Measurements from ENCODE around the gene PLPPR3.

PLPPR3 gene

GRCh38 chr19:805166-805551 is 16.6 kb downstream of the PLPPR3 start:
- no peak overlapping the region for H3K27ac ChIP-seq (replicated peaks)

GRCh38 chr19:804419-805165 is 17.2 kb downstream of the PLPPR3 start:
- peak in 1 of 2 experiments; percentile 36 for DNase-seq (ENCODE audit: low read depth in 1 of 2, low spot score in 1 of 2)
- TF ChIP-seq REST (IDR thresholded peaks at IDR 0.05; ENCODE audit: insufficient replicate concordance, low read depth) = no peak
- no peak for TF ChIP-seq GABPA (IDR thresholded peaks at IDR 0.05; ENCODE audit: low read depth)
- TF ChIP-seq SPI1 (IDR thresholded peaks at IDR 0.05; ENCODE audit: borderline replicate concordance, low read depth) = no peak
- TF ChIP-seq CTCF (IDR thresholded peaks at IDR 0.05; ENCODE audit: insufficient read depth, low read length) = no peak
- TF ChIP-seq POLR2AphosphoS5 (IDR thresholded peaks at IDR 0.05; ENCODE audit: low read depth) = 0 out of 2 replicates have a peak, but pooled peaks have one; percentile 31
- Histone ChIP-seq H3K27ac (replicated peaks) (no peak overlapping the region), H3K27me3 (ENCODE audit: insufficient read depth, poor library complexity, severe bottlenecking) (no peaks in the 10 kb centered on the region), H3K4me3 (replicated peaks; ENCODE audit: insufficient read depth, low read length) (no peak overlapping the region)

More at GRCh38 chr19:805166-805551, 16.6 kb downstream of the PLPPR3 start:
- H3K4me3 ChIP-seq (replicated peaks; ENCODE audit: insufficient read depth, low read length) = no peak overlapping the region
- no peaks in the 10 kb centered on the region for H3K27me3 ChIP-seq (ENCODE audit: insufficient read depth, poor library complexity, severe bottlenecking)
- TF ChIP-seq POLR2AphosphoS5 (IDR thresholded peaks at IDR 0.05; ENCODE audit: low read depth) (peak; percentile 9; the same call in 1 of the 2 replicates), SPI1 (IDR thresholded peaks at IDR 0.05; ENCODE audit: borderline replicate concordance, low read depth) (no peak)
- DNase-seq (ENCODE audit: low read depth in 1 of 2, low spot score in 1 of 2) = peak in 1 of 2 experiments; percentile 59

GRCh38 chr19:803686-804418 is 17.9 kb downstream of the PLPPR3 start:
- no peak for TF ChIP-seq GABPA (IDR thresholded peaks at IDR 0.05; ENCODE audit: low read depth)
- TF ChIP-seq POLR2AphosphoS5 (IDR thresholded peaks at IDR 0.05; ENCODE audit: low read depth) = no peak
- TF ChIP-seq SPI1 (IDR thresholded peaks at IDR 0.05; ENCODE audit: borderline replicate concordance, low read depth) = no peak
- TF ChIP-seq REST (IDR thresholded peaks at IDR 0.05; ENCODE audit: insufficient replicate concordance, low read depth) = no peak
- TF ChIP-seq CTCF (IDR thresholded peaks at IDR 0.05; ENCODE audit: insufficient read depth, low read length) = no peak
- peak in 1 of 2 experiments; percentile 45 for DNase-seq (ENCODE audit: low read depth in 1 of 2, low spot score in 1 of 2)
- H3K4me3 ChIP-seq (replicated peaks; ENCODE audit: insufficient read depth, low read length) = no peak overlapping the region
- no peak overlapping the region for H3K27ac ChIP-seq (replicated peaks)
- no peaks in the 10 kb centered on the region for H3K27me3 ChIP-seq (ENCODE audit: insufficient read depth, poor library complexity, severe bottlenecking)

- TF ChIP-seq POLR2AphosphoS5 (IDR thresholded peaks at IDR 0.05; ENCODE audit: low read depth) (peak; percentile 9; the same call in 1 of the 2 replicates), REST (IDR thresholded peaks at IDR 0.05; ENCODE audit: insufficient replicate concordance, low read depth) (no peak)
- no peaks in the 10 kb centered on the region for H3K27me3 ChIP-seq (ENCODE audit: insufficient read depth, poor library complexity, severe bottlenecking)
- H3K27ac ChIP-seq (replicated peaks) = peak overlapping the region; percentile 95
- no peak for DNase-seq (ENCODE audit: low read depth in 1 of 2, low spot score in 1 of 2)
- no peak overlapping the region for H3K4me3 ChIP-seq (replicated peaks; ENCODE audit: insufficient read depth, low read length)
Observed at GRCh38 chr19:803099-803561, 18.6 kb downstream of the PLPPR3 start.
